HepG2 (cell line): ENCODE measurements around the gene PTH1R. TPM values are rescaled to one million over a fixed set of nuclear protein-coding genes. Genes with fewer than 3 reads are reported as not detected.

Experiments
- ATAC-seq: fragments of 200-7000 bp; cut with Tn5 transposase; 3 replicates; pipeline ENCODE4 v1.9.1; 2020; ENCODE audit warnings: mild to moderate bottlenecking, moderate library complexity
- BruUV-seq: library from RNA; stranded (reverse); fragments of 400-500 nt; replicated peaks from 2 replicates; lab custom pipeline; 2021; lab: Mats Ljungman, UMichigan
- CTCF ChIA-PET: fragments of 300-600 bp; formaldehyde crosslinking; extraction: SDS; loops from one replicate; lab custom pipeline; 2021; ENCODE audit warnings: low total read pairs, inconsistent platforms, low intra/inter-chr PET ratio; lab: Yijun Ruan, JAX
- POLR2A ChIA-PET: fragments of 350-600 bp; sonication (Branson Sonifier 250); formaldehyde crosslinking; loops from one replicate; lab custom pipeline; 2020; ENCODE audit warnings: antibody characterized with exemption, inconsistent platforms; lab: Yijun Ruan, JAX
- DNase-seq: peaks from one replicate; pipeline ENCODE4 v3.0.0-alpha.2; 2015; ENCODE audit warnings: low spot score
- FAIRE-seq: peaks from 3 replicates; lab custom pipeline; 2011; peaks lifted over from hg19 to GRCh38; lab: Jason Lieb, UNC
- H2AFZ ChIP-seq: one replicate; pipeline ENCODE4 v1.6.1; 2011; ENCODE audit warnings: low read length, inconsistent platforms
- H3K27ac ChIP-seq: fragments of 300-600 bp; 3 replicates; pipeline ENCODE4 v1.8.0; 2011; ENCODE audit warnings: mixed run types, mild to moderate bottlenecking, mixed read lengths, low read length, inconsistent platforms; ENCODE audit not compliant: insufficient read depth; ENCODE audit errors: extremely low read length
- H3K27me3 ChIP-seq, 2 experiments: fragments of 200-600 bp in 1 of 2; 2 replicates in 1 of 2; 3 replicates in 1 of 2; pipeline versions ENCODE4 v1.6.0 to v1.8.0; 2011; ENCODE audit warnings: low read length in 2 of 2, mild to moderate bottlenecking in 2 of 2, moderate library complexity in 2 of 2, inconsistent platforms in 1 of 2; ENCODE audit not compliant: insufficient read depth in 2 of 2, control insufficient read depth in 1 of 2
- H3K36me3 ChIP-seq, 2 experiments: fragments of 200-600 bp in 1 of 2; replicated peaks in 1 of 2; 2 replicates in 1 of 2; 3 replicates in 1 of 2; pipeline versions ENCODE4 v1.5.1 to v1.8.0; 2011; ENCODE audit warnings: low read length in 2 of 2, inconsistent platforms in 1 of 2; ENCODE audit not compliant: insufficient read depth in 2 of 2, control insufficient read depth in 1 of 2
- H3K4me1 ChIP-seq: 2 replicates; pipeline ENCODE4 v1.5.1; 2012; ENCODE audit warnings: low read length, inconsistent platforms; ENCODE audit not compliant: insufficient read depth
- H3K4me2 ChIP-seq: 2 replicates; pipeline ENCODE4 v1.6.0; 2011; ENCODE audit warnings: low read depth, low read length, inconsistent platforms
- H3K4me3 ChIP-seq, 3 experiments: fragments of 200-600 bp in 1 of 3; sonication (generic), shearing (Covaris generic) in 1 of 3; replicated peaks in 1 of 3; 2 replicates each; pipeline ENCODE4 v1.5.1; 2011 to 2016; ENCODE audit warnings: low read length in 3 of 3, inconsistent platforms in 2 of 3, low read depth in 2 of 3, mild to moderate bottlenecking in 2 of 3, control low read depth in 1 of 3, mixed read lengths in 1 of 3; ENCODE audit not compliant: insufficient read depth in 1 of 3
- H3K79me2 ChIP-seq: one replicate; pipeline ENCODE4 v1.6.1; 2011; ENCODE audit warnings: low read length, inconsistent platforms; ENCODE audit not compliant: insufficient read depth
- H3K9ac ChIP-seq: 2 replicates; pipeline ENCODE4 v1.6.0; 2011; ENCODE audit warnings: mild to moderate bottlenecking, low read depth, low read length, inconsistent platforms; ENCODE audit not compliant: insufficient read depth
- H3K9me3 ChIP-seq: 2 replicates; pipeline ENCODE4 v1.5.1; 2012; ENCODE audit warnings: mild to moderate bottlenecking, low read length
- H4K20me1 ChIP-seq: 2 replicates; pipeline ENCODE4 v1.6.0; 2011; ENCODE audit warnings: inconsistent platforms, mild to moderate bottlenecking, low read length, moderate library complexity; ENCODE audit not compliant: insufficient read depth
- EZH2 ChIP-seq: conservative IDR thresholded peaks from 2 replicates; pipeline ENCODE4 v1.6.1; 2012; ENCODE audit warnings: mild to moderate bottlenecking, low read depth, low read length, moderate library complexity
- ZNF263 ChIP-seq: sonication (generic); formaldehyde crosslinking; IDR thresholded peaks from 2 replicates; pipeline ENCODE4 v1.4.0; 2020; ENCODE audit warnings: missing genetic modification reagents
- ZNF431 ChIP-seq: sonication (generic); formaldehyde crosslinking; IDR thresholded peaks from 2 replicates; pipeline ENCODE4 v1.9.0; 2022; ENCODE audit warnings: missing genetic modification reagents, low read depth, mild to moderate bottlenecking, borderline replicate concordance
- ZNF629 ChIP-seq: sonication (generic); formaldehyde crosslinking; conservative IDR thresholded peaks from 2 replicates; pipeline ENCODE4 v1.5.0; 2020; ENCODE audit warnings: missing genetic modification reagents
- WGBS: methylation state at CpG from one replicate; pipeline ENCODE4 v1.1.6; 2017; ENCODE audit warnings: low lambda C conversion rate; 5-methylcytosine and 5-hydroxymethylcytosine counted together
- in situ Hi-C: cut with HindIII; loops from 2 replicates; pipeline ENCODE4 v1.10.0; 2017; ENCODE audit warnings: low pct_unique_long_range_greater_than_20kb; ENCODE audit not compliant: extremely low pct_ligation_motif_present
- intact Hi-C: fragments of 100-400 bp; cut with micrococcal nuclease; formaldehyde crosslinking; loops from one replicate; pipeline ENCODE4 v1.10.0; 2022; ENCODE audit not compliant: unreplicated experiment
- polyA plus RNA-seq, 8 experiments: library from polyadenylated mRNA; depleted of rRNA in 3 of 8; stranded (reverse) in 7 of 8; unstranded in 1 of 8; fragments of >200 nt; fragmentation: Illumina TruSeq in 4 of 8; extraction: Trizol in 4 of 8; gene quantifications; 2 replicates each; pipeline versions ENCODE4 v1.2.1 to v1.2.3, GENCODE V29; 2011 to 2016; ENCODE audit warnings: low read depth in 4 of 8, missing spikeins in 1 of 8, mixed read lengths in 1 of 8; ENCODE audit not compliant: insufficient read depth in 1 of 8
- total RNA-seq, 5 experiments: library from RNA; depleted of rRNA; stranded (reverse); fragments of >200 nt; fragmentation: Illumina TruSeq; extraction: Trizol; gene quantifications; 2 replicates each; pipeline ENCODE4 v1.2.3, GENCODE V29; 2016; ENCODE audit warnings: low read depth in 1 of 5
- TF ChIP-seq, protein P1 (sequence below): IDR thresholded peaks from 2 replicates; pipeline ENCODE4 v1.6.1; 2016; ENCODE audit warnings: low read depth, borderline replicate concordance

The PTH1R gene
- total and polyA plus RNA-seq, 2 of the 13 experiments (the other 11 are each of a cell fraction or from before 2014, with no cell fraction given), result not detected

DNA sequence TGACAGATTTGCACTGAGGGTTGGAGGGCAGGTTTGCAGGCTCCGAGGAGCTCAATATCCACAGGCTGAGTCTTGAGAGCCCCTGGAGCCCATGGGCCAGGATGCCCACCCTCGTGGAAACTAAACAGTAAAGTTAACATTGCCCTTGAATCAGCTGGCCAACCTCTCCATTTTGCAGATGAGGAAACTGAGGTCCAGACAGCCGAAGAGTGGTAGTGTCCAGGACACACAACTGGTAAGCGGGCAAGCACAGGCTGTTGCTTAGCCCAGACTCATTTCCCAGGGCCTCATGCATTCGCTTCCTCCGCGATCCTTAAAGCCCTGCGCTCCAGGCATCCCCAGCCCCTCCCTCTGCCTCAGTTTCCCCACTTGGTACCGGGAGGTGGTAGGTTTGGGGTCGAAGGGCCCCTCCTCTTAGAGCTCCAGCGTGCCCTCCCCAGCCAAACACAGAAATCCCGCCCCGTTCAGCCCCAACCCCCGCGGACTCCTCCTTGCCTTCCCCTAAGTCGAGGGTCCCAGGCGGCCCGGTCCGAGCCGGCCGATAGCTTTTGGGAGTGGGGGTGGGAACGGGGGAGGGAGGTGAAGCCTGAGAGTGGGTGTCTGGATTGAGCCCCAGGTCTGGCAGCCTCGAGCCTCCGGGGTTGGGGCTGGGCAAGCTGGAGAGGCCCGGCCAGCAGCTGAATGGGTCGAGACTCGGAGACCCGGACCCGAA, 3.5 kb downstream of the PTH1R start:
- Histone ChIP-seq H3K36me3 (no peaks in the 10 kb centered on the region), H3K9ac (no peak overlapping the region), H2AFZ (no peak overlapping the region), H3K4me3 (no peak overlapping the region; a peak in 1 of 6 replicates), H3K27ac (no peak overlapping the region), H3K4me1 (peaks cover 31% of the 10 kb centered on the region), H3K4me2 (no peak overlapping the region), H3K27me3 (peaks cover 26 to 85% of the 10 kb centered on the region in 2 experiments), H3K9me3 (no peaks in the 10 kb centered on the region), H3K79me2 (no peaks in the 10 kb centered on the region), H4K20me1 (peaks cover 9% of the 10 kb centered on the region; the same call in 1 of the 2 replicates)
- ATAC-seq (no peak), DNase-seq (no peak), FAIRE-seq (no peak)
- no TSS peak for BruUV-seq
- 48% methylated on average over 22 of the region's 29 CpGs for WGBS
- intact Hi-C loops, result no loop called here
- ChIA-PET POLR2A (no interaction called here), CTCF (no interaction called here)
- in situ Hi-C loops, result no loop called here
- TF ChIP-seq ZNF629 (CRISPR knock-in tag), result peak; percentile 71
- TF ChIP-seq EZH2, result peak; percentile 51; the same call in 1 of the 2 replicates
- TF ChIP-seq ZNF263 (CRISPR knock-in tag), result no peak

DNA sequence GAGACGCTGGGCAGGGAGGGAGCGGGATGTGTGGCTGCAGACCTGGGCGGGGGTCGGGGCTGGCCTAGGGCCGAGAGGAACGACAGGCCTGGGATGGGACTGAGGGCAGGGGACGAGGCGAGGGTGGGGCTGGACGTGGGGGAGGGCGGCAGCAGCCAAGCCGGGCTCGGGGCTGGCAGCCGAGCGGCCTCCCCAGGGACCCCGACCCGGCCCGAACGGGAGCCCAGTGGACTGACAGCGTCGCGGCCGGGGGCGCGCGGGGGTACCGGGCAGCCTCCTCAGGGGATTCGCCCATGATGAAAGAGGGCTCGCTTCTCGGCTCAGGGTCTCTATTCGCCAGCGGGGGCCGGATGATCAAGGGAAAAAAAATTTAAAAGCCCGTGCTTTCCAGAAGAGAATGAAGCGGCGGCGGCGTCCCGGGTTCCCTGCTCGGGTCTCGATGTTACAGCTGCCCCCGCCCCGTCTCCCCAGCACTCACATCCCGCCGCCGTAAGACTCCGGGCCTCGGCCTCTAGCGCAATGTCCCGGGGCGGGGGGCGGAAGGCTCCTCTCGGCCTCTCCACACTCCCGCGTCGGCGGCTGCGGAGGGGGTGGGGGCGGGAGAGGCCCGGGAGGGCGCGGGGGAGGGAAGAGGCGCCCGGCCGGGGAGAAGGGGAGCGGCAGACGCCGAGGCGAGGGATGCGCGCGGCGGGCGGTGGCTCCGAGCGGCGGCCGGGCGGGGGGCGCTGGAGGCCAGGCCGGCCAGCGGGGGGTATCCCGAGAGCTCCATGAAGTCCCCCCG, 4.3 kb downstream of the PTH1R start:
- H3K9me3 ChIP-seq, result no peaks in the 10 kb centered on the region
- CTCF ChIA-PET, result no interaction called here
- BruUV-seq, result no TSS peak
- ATAC-seq, result no peak
- WGBS, result 2% methylated on average over 8 of the region's 83 CpGs
- H3K27me3 ChIP-seq, result peaks cover 24 to 79% of the 10 kb centered on the region in 2 experiments
- peak overlapping the region; percentile 71 for H3K4me2 ChIP-seq
- TF ChIP-seq EZH2 (0 out of 2 replicates have a peak, but pooled peaks have one; percentile 14), ZNF431 (CRISPR knock-in tag) (no peak)
- TF ChIP-seq, protein P1, sequence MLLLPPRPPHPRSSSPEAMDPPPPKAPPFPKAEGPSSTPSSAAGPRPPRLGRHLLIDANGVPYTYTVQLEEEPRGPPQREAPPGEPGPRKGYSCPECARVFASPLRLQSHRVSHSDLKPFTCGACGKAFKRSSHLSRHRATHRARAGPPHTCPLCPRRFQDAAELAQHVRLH (CRISPR knock-in tag), result no peak
- TF ChIP-seq, all 625 proteins: peak for 1
- peaks cover 9% of the 10 kb centered on the region; the same call in 1 of the 2 replicates for H4K20me1 ChIP-seq
- in situ Hi-C loops (no loop called here), intact Hi-C loops (no loop called here)
- no peaks in the 10 kb centered on the region for H3K79me2 ChIP-seq
- no peak overlapping the region for H3K9ac ChIP-seq
- FAIRE-seq (no peak), DNase-seq (no peak)
- peaks cover 31% of the 10 kb centered on the region for H3K4me1 ChIP-seq
- H2AFZ ChIP-seq, result no peak overlapping the region
- H3K4me3 ChIP-seq, result peak overlapping the region; percentile 45 to 66 (median 47); a peak in 2 of 6 replicates
- H3K27ac ChIP-seq, result no peak overlapping the region
- POLR2A ChIA-PET, result no interaction called here
- H3K36me3 ChIP-seq, result no peaks in the 10 kb centered on the region
